ENCODE measurements around the gene TOX2. TPM values are rescaled to one million over a fixed set of nuclear protein-coding genes. Genes with fewer than 3 reads are reported as not detected.

Gene TOX2
- polyA plus RNA-seq, 1 donor: 4.7 TPM

DNA sequence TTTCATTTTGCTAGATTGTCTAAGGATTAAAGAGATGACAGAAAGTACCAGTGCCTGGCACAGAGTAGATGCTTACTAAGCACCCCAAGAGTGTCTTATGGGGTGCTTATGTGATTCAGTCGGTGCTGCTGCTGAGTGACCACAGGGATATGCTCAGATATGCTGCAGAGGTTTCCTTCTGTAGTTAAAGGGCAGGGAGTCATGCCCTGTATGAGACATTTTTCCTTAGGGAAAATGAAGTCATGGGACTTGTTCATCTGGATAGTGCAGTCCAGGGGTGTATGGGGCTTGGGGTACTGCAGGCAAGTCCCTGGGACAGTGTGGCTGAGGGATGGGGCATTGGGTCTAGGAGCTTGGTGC, 25.1 kb downstream of the TOX2 start:
- H3K27me3 ChIP-seq (ENCODE audit: control insufficient read depth, insufficient read depth, low read length): no peaks in the 10 kb centered on the region
- H3K4me1 ChIP-seq (ENCODE audit: control insufficient read depth, insufficient read depth, low read length): no peaks in the 10 kb centered on the region
- H3K9me3 ChIP-seq (ENCODE audit: control insufficient read depth, low read depth, low read length): no peaks in the 10 kb centered on the region
- no peak overlapping the region for H3K4me3 ChIP-seq (ENCODE audit: low read length)
- no CpG with 5 or more reads among the region's 1 CpG for WGBS (ENCODE audit: insufficient coverage, low lambda C conversion rate)
- H3K27ac ChIP-seq (ENCODE audit: low read length): no peak overlapping the region
- DNase-seq: no peak
- H3K36me3 ChIP-seq (ENCODE audit: control insufficient read depth, insufficient read depth, low read length): no peaks in the 10 kb centered on the region

DNA sequence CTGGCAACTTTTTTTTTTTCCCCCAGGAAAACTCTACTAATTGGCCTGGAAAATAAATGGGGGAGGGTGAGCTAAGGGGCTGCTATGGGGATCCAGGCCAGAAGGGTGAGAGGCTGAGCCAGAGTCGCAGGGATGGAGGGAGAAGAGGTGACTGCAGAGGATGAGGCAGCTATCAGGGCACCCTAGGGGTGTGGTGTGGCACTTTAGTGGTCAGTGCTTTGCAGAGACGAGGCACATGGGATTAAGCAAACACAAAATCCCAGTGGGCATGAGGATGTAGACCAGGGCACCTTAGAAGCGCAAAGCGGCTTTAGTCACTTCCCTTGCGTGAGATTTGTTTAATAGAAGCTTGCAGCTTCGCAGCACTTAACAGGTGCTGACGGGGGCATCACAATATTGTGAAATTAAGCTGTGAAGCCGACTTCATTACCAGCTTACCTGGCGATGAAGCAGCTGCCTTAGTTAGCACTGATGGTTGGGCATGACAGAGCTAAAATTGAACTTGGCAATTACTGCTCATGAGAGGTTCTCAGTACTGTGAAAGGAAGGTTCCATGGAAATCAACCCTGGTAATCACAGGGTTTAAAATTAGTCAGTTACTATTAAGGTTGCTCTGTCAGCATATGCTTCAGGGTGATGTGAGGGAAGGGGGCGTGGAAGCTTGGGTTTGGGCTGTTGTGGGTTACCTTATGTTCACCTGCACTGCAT, 26.0 kb downstream of the TOX2 start:
- Histone ChIP-seq H3K4me3 (ENCODE audit: low read length) (no peak overlapping the region), H3K27me3 (ENCODE audit: control insufficient read depth, insufficient read depth, low read length) (no peaks in the 10 kb centered on the region), H3K27ac (ENCODE audit: low read length) (no peak overlapping the region), H3K4me1 (ENCODE audit: control insufficient read depth, insufficient read depth, low read length) (no peaks in the 10 kb centered on the region), H3K36me3 (ENCODE audit: control insufficient read depth, insufficient read depth, low read length) (no peaks in the 10 kb centered on the region), H3K9me3 (ENCODE audit: control insufficient read depth, low read depth, low read length) (no peaks in the 10 kb centered on the region)
- no CpG with 5 or more reads among the region's 10 CpGs for WGBS (ENCODE audit: insufficient coverage, low lambda C conversion rate)
- no peak for DNase-seq

DNA sequence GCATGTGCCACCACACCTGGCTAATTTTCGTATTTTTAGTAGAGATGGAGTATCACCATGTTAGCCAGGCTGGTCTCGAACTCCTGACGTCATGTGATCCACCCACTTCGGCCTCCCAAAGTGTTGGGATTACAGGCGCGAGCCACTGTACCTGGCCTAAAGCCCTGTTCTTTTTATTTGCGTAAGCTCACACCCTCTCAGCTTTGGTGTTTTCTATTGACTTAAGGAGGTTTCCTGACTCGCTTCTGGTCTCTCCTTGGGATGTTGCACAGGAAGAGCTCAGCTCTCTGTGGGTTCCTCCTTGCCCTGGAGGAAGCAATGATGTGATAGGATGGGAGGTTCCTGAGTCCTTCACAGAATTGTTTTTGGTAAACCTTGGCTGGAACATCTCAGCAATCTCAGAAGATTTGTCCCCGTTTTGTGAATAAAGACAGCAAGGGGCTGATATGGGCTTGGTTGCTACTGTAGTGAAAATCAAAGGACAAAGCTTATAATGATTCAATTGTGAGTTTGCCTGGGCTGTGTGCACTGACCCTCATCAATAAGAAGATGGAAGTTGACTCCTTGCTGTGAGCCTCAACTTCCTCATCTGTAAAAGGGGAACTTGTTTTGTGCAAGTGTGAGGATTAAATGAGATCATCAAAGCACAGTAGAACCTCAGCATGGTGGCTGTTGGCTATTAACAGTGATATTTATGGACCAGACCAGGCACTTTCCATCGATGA, 27.0 kb downstream of the TOX2 start:
- no peaks in the 10 kb centered on the region for H3K4me1 ChIP-seq (ENCODE audit: control insufficient read depth, insufficient read depth, low read length)

DNA sequence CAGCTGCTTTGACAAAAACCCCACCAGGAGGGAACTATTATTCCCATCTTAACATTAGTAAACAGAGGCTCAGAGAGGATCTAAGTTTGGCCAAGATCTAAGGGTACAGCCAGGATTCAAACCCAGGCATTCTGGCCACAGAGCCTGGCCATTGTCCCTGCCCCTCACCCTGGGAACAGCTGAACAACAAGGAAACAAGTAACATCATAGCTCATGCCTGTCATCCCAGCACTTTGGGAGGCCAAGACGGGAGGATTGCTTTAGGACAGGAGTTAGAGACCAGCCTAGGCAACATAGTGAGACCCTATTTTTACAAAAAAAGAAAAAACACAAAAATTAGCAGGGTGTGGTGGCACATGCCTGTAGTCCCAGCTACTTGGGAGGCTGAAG, 27.5 kb downstream of the TOX2 start:
- no peaks in the 10 kb centered on the region for H3K36me3 ChIP-seq (ENCODE audit: control insufficient read depth, insufficient read depth, low read length)
- no peak overlapping the region for H3K27ac ChIP-seq (ENCODE audit: low read length)
- no peak for DNase-seq
- WGBS (ENCODE audit: insufficient coverage, low lambda C conversion rate): 80% methylated on average over 1 of the region's 1 CpG
- H3K9me3 ChIP-seq (ENCODE audit: control insufficient read depth, low read depth, low read length): no peaks in the 10 kb centered on the region
- no peaks in the 10 kb centered on the region for H3K4me1 ChIP-seq (ENCODE audit: control insufficient read depth, insufficient read depth, low read length)
- H3K4me3 ChIP-seq (ENCODE audit: low read length): no peak overlapping the region
- no peaks in the 10 kb centered on the region for H3K27me3 ChIP-seq (ENCODE audit: control insufficient read depth, insufficient read depth, low read length)

More for the DNA sequence above, 27.0 kb downstream of the TOX2 start:
- no peak overlapping the region for H3K27ac ChIP-seq (ENCODE audit: low read length)
- H3K36me3 ChIP-seq (ENCODE audit: control insufficient read depth, insufficient read depth, low read length): no peaks in the 10 kb centered on the region
- H3K4me3 ChIP-seq (ENCODE audit: low read length): no peak overlapping the region
- 100% methylated on average over 1 of the region's 10 CpGs for WGBS (ENCODE audit: insufficient coverage, low lambda C conversion rate)
- no peak for DNase-seq
- H3K9me3 ChIP-seq (ENCODE audit: control insufficient read depth, low read depth, low read length): no peaks in the 10 kb centered on the region
- no peaks in the 10 kb centered on the region for H3K27me3 ChIP-seq (ENCODE audit: control insufficient read depth, insufficient read depth, low read length)

DNA sequence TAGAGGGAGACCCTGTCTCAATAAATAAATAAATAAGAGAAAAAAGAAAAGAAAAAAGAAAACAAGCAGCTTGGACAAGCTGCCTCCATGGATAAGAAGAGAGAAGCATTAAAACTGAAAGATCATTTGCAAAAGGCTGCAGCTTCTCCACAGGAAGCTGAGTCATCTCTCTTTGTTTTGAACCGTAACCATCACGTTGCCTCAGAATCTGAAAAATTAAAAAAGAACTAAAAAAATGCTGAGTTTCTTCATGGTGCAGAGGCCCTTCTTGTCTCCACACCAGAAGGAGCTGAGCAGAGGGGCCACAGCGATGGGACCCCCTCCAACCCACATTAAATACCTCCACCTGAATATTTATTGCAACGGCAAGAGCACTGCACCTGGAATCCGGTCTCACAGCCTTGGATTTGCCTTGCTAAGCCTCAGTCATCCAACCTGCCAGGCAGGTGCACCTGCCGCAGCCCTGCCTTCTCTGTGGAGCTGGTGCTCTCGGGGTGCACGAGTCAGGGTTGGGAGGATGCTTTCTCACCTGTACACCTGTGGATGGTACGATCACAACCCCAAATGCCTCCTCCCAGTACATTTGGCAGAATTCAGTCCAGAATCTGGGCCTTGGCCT, 28.1 kb downstream of the TOX2 start:
- no peaks in the 10 kb centered on the region for H3K9me3 ChIP-seq (ENCODE audit: control insufficient read depth, low read depth, low read length)
- H3K4me3 ChIP-seq (ENCODE audit: low read length): no peak overlapping the region
- H3K4me1 ChIP-seq (ENCODE audit: control insufficient read depth, insufficient read depth, low read length): no peaks in the 10 kb centered on the region
- no peaks in the 10 kb centered on the region for H3K36me3 ChIP-seq (ENCODE audit: control insufficient read depth, insufficient read depth, low read length)
- DNase-seq: no peak
- no CpG with 5 or more reads among the region's 9 CpGs for WGBS (ENCODE audit: insufficient coverage, low lambda C conversion rate)
- H3K27me3 ChIP-seq (ENCODE audit: control insufficient read depth, insufficient read depth, low read length): peaks cover 2% of the 10 kb centered on the region
- H3K27ac ChIP-seq (ENCODE audit: low read length): no peak overlapping the region

DNA sequence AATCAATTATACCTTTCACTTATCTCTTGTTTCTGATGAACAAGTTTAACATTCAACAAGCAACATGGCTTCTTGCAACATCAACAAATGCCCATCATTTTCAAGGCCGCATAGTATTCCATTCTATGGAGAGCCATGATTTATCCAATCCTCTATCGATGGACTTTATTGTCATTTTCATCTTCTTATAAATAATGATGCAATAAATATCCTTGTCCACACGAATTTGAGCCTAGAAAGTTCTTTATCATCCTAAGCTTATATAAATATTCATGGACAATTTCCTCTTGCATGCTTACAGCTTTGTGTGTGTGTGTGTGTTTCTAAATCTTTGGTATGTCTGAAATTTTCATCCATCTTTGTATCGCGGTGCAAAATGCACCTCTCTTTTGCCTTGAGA, 29.1 kb downstream of the TOX2 start:
- Histone ChIP-seq H3K9me3 (ENCODE audit: control insufficient read depth, low read depth, low read length) (no peaks in the 10 kb centered on the region), H3K27ac (ENCODE audit: low read length) (no peak overlapping the region), H3K27me3 (ENCODE audit: control insufficient read depth, insufficient read depth, low read length) (peaks cover 3% of the 10 kb centered on the region), H3K4me1 (ENCODE audit: control insufficient read depth, insufficient read depth, low read length) (no peaks in the 10 kb centered on the region), H3K4me3 (ENCODE audit: low read length) (no peak overlapping the region), H3K36me3 (ENCODE audit: control insufficient read depth, insufficient read depth, low read length) (no peaks in the 10 kb centered on the region)
- DNase-seq: no peak
- WGBS (ENCODE audit: insufficient coverage, low lambda C conversion rate): 75% methylated on average over 2 of the region's 5 CpGs

DNA sequence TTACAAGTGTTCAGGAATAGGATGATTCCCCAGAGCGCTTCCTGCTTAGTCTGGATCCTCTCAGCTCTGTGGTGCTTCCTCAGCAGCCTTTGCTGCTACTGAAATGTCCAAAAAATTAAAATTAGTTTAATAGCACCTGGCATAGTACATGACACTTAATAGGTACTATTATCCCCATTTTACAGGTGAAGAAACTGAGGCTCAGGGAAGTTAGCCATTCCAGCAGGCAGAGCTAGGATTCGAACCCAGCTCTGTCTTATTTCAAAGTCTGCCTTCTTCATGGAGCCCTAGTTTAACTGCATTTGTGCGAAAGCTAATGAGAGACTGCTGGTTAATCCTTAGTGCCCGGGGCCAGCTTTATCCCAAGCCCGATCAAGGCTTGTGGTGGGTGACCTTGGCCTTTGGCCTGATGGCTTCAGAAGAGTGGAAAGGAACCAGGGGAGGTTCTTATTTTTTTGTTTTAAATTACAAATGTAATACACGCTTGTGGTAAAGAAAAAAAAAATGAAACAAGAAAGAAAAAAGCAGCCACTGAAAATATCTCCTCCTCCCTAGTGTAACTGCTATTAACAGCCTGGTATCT, 30.1 kb downstream of the TOX2 start:
- no peak overlapping the region for H3K4me3 ChIP-seq (ENCODE audit: low read length)
- no peak overlapping the region for H3K27ac ChIP-seq (ENCODE audit: low read length)
- WGBS (ENCODE audit: insufficient coverage, low lambda C conversion rate): 100% methylated on average over 1 of the region's 6 CpGs
- H3K27me3 ChIP-seq (ENCODE audit: control insufficient read depth, insufficient read depth, low read length): peaks cover 3% of the 10 kb centered on the region
- no peaks in the 10 kb centered on the region for H3K36me3 ChIP-seq (ENCODE audit: control insufficient read depth, insufficient read depth, low read length)
- no peaks in the 10 kb centered on the region for H3K9me3 ChIP-seq (ENCODE audit: control insufficient read depth, low read depth, low read length)
- DNase-seq: no peak
- no peaks in the 10 kb centered on the region for H3K4me1 ChIP-seq (ENCODE audit: control insufficient read depth, insufficient read depth, low read length)

DNA sequence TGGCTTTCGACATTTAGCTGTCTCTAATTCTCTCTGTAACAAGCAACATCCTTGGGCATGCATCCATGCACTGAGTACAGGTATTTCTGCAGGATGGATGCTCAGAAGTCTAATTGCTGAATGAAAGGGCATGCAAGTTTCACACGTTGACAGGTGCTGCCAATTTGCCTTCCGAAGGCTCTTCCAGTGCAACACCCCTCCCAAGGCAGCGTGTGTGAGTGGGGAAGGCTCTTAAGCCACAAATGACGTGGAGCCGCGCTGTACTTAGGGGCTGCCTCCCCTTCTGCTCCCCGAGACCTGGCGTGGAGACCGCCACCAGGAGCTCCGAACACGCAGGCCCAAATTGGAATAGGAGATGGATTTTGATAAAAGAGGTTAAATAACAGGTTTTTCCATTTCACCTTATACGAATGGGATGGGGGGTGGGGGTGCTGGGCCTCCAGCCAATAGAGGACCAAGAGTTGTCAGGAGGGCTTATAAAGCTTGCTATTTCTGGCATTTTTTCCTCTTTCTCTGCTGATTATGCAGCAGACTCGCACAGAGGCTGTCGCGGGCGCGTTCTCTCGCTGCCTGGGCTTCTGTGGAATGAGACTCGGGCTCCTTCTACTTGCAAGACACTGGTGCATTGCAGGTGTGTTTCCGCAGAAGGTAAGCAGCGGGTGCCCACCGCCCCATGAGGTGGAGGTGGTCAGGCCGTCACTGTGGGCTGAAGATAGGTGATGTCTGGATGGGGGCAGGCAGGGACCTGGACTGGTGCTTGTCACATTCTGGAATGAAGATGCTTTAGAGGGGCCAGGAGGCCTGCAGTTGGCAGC, 30.9 kb downstream of the TOX2 start:
- Histone ChIP-seq H3K4me1 (ENCODE audit: control insufficient read depth, insufficient read depth, low read length) (no peaks in the 10 kb centered on the region), H3K36me3 (ENCODE audit: control insufficient read depth, insufficient read depth, low read length) (no peaks in the 10 kb centered on the region), H3K27me3 (ENCODE audit: control insufficient read depth, insufficient read depth, low read length) (peaks cover 3% of the 10 kb centered on the region), H3K27ac (ENCODE audit: low read length) (no peak overlapping the region), H3K9me3 (ENCODE audit: control insufficient read depth, low read depth, low read length) (no peaks in the 10 kb centered on the region), H3K4me3 (ENCODE audit: low read length) (no peak overlapping the region)
- DNase-seq: no peak
- WGBS (ENCODE audit: insufficient coverage, low lambda C conversion rate): no CpG with 5 or more reads among the region's 24 CpGs

DNA sequence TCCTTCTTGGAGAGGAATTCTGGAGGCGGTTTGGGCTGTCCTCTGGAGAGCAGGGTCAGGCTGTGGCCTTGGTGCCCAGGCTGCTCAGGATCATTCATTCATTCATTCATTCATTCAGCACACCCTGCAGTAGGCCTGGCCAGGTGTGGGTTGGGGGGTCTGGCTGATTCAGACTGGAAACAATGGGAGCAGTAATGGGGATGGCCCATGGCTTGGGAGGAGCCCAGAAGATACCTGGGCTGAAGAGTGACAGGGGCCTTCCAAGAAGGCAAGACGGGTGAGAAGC, 31.5 kb downstream of the TOX2 start:
- no CpG with 5 or more reads among the region's 2 CpGs for WGBS (ENCODE audit: insufficient coverage, low lambda C conversion rate)
- Histone ChIP-seq H3K36me3 (ENCODE audit: control insufficient read depth, insufficient read depth, low read length) (no peaks in the 10 kb centered on the region), H3K27me3 (ENCODE audit: control insufficient read depth, insufficient read depth, low read length) (peaks cover 3% of the 10 kb centered on the region), H3K9me3 (ENCODE audit: control insufficient read depth, low read depth, low read length) (no peaks in the 10 kb centered on the region), H3K27ac (ENCODE audit: low read length) (no peak overlapping the region), H3K4me1 (ENCODE audit: control insufficient read depth, insufficient read depth, low read length) (no peaks in the 10 kb centered on the region), H3K4me3 (ENCODE audit: low read length) (no peak overlapping the region)
- DNase-seq: no peak

DNA sequence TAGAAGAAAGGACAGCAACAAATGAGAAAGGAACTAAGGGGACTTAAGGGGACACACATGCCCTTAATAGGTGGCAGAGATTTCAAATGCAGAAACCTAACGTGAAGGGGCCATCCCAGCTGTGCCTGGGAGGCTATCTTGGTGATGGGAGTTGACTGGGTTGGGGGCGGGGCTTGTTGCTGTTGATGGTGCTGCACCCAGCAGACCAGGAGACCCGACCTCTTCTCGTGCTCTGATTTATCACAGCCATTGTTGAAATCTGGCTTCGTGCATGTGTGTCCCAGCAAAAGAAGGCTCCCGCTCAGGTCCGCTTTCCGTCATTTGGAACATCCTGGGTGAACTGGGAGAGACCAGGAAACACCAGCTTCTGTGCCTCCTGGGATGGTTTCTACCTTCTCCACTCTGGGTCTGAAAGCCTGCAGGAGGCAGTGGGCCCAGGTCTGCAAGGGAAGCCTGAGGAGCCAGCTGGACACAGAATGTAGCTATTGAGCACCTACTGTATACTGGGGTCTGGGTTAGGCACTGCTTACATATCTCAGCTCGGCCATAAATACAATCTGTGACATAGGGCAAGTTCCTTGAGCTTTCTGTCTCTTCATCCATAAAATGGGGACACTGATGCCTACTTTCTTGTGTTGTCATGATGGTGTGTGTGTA, 32.1 kb downstream of the TOX2 start:
- no peaks in the 10 kb centered on the region for H3K4me1 ChIP-seq (ENCODE audit: control insufficient read depth, insufficient read depth, low read length)
- H3K36me3 ChIP-seq (ENCODE audit: control insufficient read depth, insufficient read depth, low read length): no peaks in the 10 kb centered on the region
- no peak overlapping the region for H3K4me3 ChIP-seq (ENCODE audit: low read length)
- no peaks in the 10 kb centered on the region for H3K9me3 ChIP-seq (ENCODE audit: control insufficient read depth, low read depth, low read length)
- H3K27me3 ChIP-seq (ENCODE audit: control insufficient read depth, insufficient read depth, low read length): peaks cover 3% of the 10 kb centered on the region
- no CpG with 5 or more reads among the region's 9 CpGs for WGBS (ENCODE audit: insufficient coverage, low lambda C conversion rate)
- DNase-seq: no peak
- no peak overlapping the region for H3K27ac ChIP-seq (ENCODE audit: low read length)

All from large intestine (tissue), 3 donors.